Gastroesophageal sphincter (tissue), 3 donors: ENCODE results near the gene PJVK.

Experiments
- CTCF ChIP-seq, 4 experiments: fragments of 200-600 bp in 2 of 4; fragments of 450-650 bp in 2 of 4; sonication (generic) in 1 of 4; IDR thresholded peaks; one replicate each; pipeline ENCODE4 v1.5.1; 2017 to 2019; ENCODE audit warnings: antibody characterized with exemption in 4 of 4, mild to moderate bottlenecking in 2 of 4, moderate library complexity in 2 of 4
- EP300 ChIP-seq: sonication (generic); formaldehyde crosslinking; IDR thresholded peaks from one replicate; pipeline ENCODE4 v1.6.1; 2017; ENCODE audit warnings: antibody characterized with exemption, mild to moderate bottlenecking
- POLR2A ChIP-seq, 2 donors: fragments of 450-650 bp; IDR thresholded peaks; one replicate each; pipeline ENCODE4 v1.6.1; 2017; ENCODE audit warnings: antibody characterized with exemption in 2 of 2, mild to moderate bottlenecking in 2 of 2, moderate library complexity in 1 of 2
- POLR2AphosphoS5 ChIP-seq: sonication (generic); formaldehyde crosslinking; IDR thresholded peaks from one replicate; pipeline ENCODE4 v1.6.1; 2017; ENCODE audit warnings: antibody characterized with exemption

- TF ChIP-seq CTCF (IDR thresholded peaks at IDR 0.05) = no peak
- no peak for TF ChIP-seq POLR2AphosphoS5
- no peak for TF ChIP-seq POLR2A (IDR thresholded peaks at IDR 0.05)
- TF ChIP-seq EP300 = no peak
Measured at GRCh38 chr2:178508646-178509045, 57.5 kb downstream of the PJVK start.
